IMR-90 (cell line): ENCODE measurements around the gene ANKRD11. TPM values are rescaled to one million over a fixed set of nuclear protein-coding genes. Genes with fewer than 3 reads are reported as not detected.

Source experiments
- ATAC-seq: fragments of 200-7000 bp; cut with Tn5 transposase; 2 replicates; pipeline ENCODE4 v1.9.1; 2020; ENCODE audit warnings: low read depth, mild to moderate bottlenecking, moderate library complexity
- BruUV-seq: library from RNA; stranded (reverse); fragments of 400-500 nt; replicated peaks from 2 replicates; lab custom pipeline; 2021; lab: Mats Ljungman, UMichigan
- CTCF ChIA-PET: fragments of 300-600 bp; formaldehyde crosslinking; extraction: SDS; loops from one replicate; lab custom pipeline; 2021; ENCODE audit warnings: antibody characterized with exemption; lab: Yijun Ruan, JAX
- POLR2A ChIA-PET: fragments of 300-600 bp; sonication (Branson Sonifier 250); formaldehyde crosslinking; loops from one replicate; lab custom pipeline; 2022; ENCODE audit warnings: antibody characterized with exemption; ENCODE audit not compliant: unreplicated experiment; lab: Charles Lee
- DNase-seq: peaks from one replicate; pipeline ENCODE4 v3.0.0; 2013
- H2AFZ ChIP-seq: replicated peaks from 2 replicates; pipeline ENCODE3; 2013; ENCODE audit warnings: low read length, mild to moderate bottlenecking; ENCODE audit not compliant: poor library complexity
- H2AK5ac ChIP-seq: 2 replicates; pipeline ENCODE4 v1.6.1; 2013; ENCODE audit warnings: low read depth, low read length, inconsistent platforms
- H2AK9ac ChIP-seq: replicated peaks from 2 replicates; pipeline ENCODE3; 2013; ENCODE audit warnings: mild to moderate bottlenecking, low read depth, low read length, moderate library complexity; ENCODE audit not compliant: poor library complexity
- H2BK120ac ChIP-seq: 2 replicates; pipeline ENCODE4 v1.6.1; 2013; ENCODE audit warnings: low read depth, low read length, inconsistent platforms
- H2BK15ac ChIP-seq: 3 replicates; pipeline ENCODE4 v1.6.1; 2013; ENCODE audit warnings: low read depth, low read length, inconsistent platforms
- H2BK20ac ChIP-seq: 2 replicates; pipeline ENCODE4 v1.6.1; 2013; ENCODE audit warnings: low read depth, mild to moderate bottlenecking, inconsistent platforms, low read length, moderate library complexity
- H2BK5ac ChIP-seq: 2 replicates; pipeline ENCODE4 v1.6.1; 2013; ENCODE audit warnings: mild to moderate bottlenecking, low read depth, low read length, inconsistent platforms; ENCODE audit not compliant: poor library complexity, severe bottlenecking
- H3K14ac ChIP-seq: replicated peaks from 2 replicates; pipeline ENCODE4 v1.6.1; 2013; ENCODE audit warnings: low read depth, low read length, inconsistent platforms
- H3K18ac ChIP-seq: 2 replicates; pipeline ENCODE4 v1.6.1; 2013; ENCODE audit warnings: low read depth, low read length, control low read depth
- H3K23ac ChIP-seq: 2 replicates; pipeline ENCODE4 v1.6.1; 2013; ENCODE audit warnings: low read depth, low read length, inconsistent platforms
- H3K27ac ChIP-seq: 2 replicates; pipeline ENCODE4 v1.5.1; 2013; ENCODE audit warnings: mild to moderate bottlenecking, control low read depth, low read length; ENCODE audit not compliant: insufficient read depth
- H3K27me3 ChIP-seq: 2 replicates; pipeline ENCODE4 v1.6.1; 2013; ENCODE audit warnings: low read length; ENCODE audit not compliant: control insufficient read depth, insufficient read depth
- H3K36me3 ChIP-seq: 2 replicates; pipeline ENCODE4 v1.6.1; 2013; ENCODE audit warnings: low read length, mixed read lengths; ENCODE audit not compliant: control insufficient read depth, insufficient read depth
- H3K4ac ChIP-seq: 2 replicates; pipeline ENCODE4 v1.6.1; 2013; ENCODE audit warnings: low read depth, low read length, inconsistent platforms
- H3K4me1 ChIP-seq: 2 replicates; pipeline ENCODE4 v1.6.1; 2013; ENCODE audit warnings: low read length, mixed read lengths; ENCODE audit not compliant: control insufficient read depth, insufficient read depth
- H3K4me2 ChIP-seq: 2 replicates; pipeline ENCODE4 v1.6.1; 2013; ENCODE audit warnings: low read depth, mild to moderate bottlenecking, control low read depth, low read length, moderate library complexity
- H3K4me3 ChIP-seq: 2 replicates; pipeline ENCODE4 v1.5.1; 2013; ENCODE audit warnings: low read depth, mild to moderate bottlenecking, control low read depth, low read length, moderate library complexity; ENCODE audit not compliant: insufficient read depth
- H3K56ac ChIP-seq: 2 replicates; pipeline ENCODE4 v1.6.1; 2013; ENCODE audit warnings: low read length, inconsistent platforms; ENCODE audit not compliant: insufficient read depth; ENCODE audit errors: extremely low read depth
- H3K79me1 ChIP-seq, 2 experiments: 2 replicates each; pipeline ENCODE4 v1.6.1; 2013; ENCODE audit warnings: low read length in 2 of 2, inconsistent platforms in 1 of 2, low read depth in 1 of 2
- H3K9ac ChIP-seq: 2 replicates; pipeline ENCODE4 v1.6.1; 2013; ENCODE audit warnings: low read depth, low read length, control low read depth
- H3K9me1 ChIP-seq: 2 replicates; pipeline ENCODE4 v1.6.1; 2013; ENCODE audit warnings: low read length, inconsistent platforms; ENCODE audit not compliant: insufficient read depth
- H3K9me3 ChIP-seq: 2 replicates; pipeline ENCODE4 v1.6.1; 2013; ENCODE audit warnings: low read length; ENCODE audit not compliant: control insufficient read depth, insufficient read depth
- H4K20me1 ChIP-seq: 2 replicates; pipeline ENCODE4 v1.6.1; 2013; ENCODE audit warnings: low read length, inconsistent platforms; ENCODE audit not compliant: insufficient read depth
- H4K5ac ChIP-seq: 2 replicates; pipeline ENCODE4 v1.6.1; 2013; ENCODE audit warnings: mild to moderate bottlenecking, low read depth, low read length, control low read depth
- H4K8ac ChIP-seq, 2 experiments: 2 replicates each; pipeline ENCODE4 v1.6.1; 2013; ENCODE audit warnings: low read depth in 2 of 2, low read length in 2 of 2, control low read depth in 1 of 2, inconsistent platforms in 1 of 2
- H4K91ac ChIP-seq: 2 replicates; pipeline ENCODE4 v1.6.1; 2013; ENCODE audit warnings: low read depth, low read length, inconsistent platforms; ENCODE audit not compliant: insufficient read depth
- CEBPB ChIP-seq: IDR thresholded peaks from 2 replicates; pipeline ENCODE4 v1.6.1; 2012; ENCODE audit warnings: low read depth, low read length, improper control_type of control experiment
- CHD1 ChIP-seq: IDR thresholded peaks from 2 replicates; pipeline ENCODE4 v1.6.1; 2012; ENCODE audit warnings: low read depth, low read length, improper control_type of control experiment
- MAFK ChIP-seq: IDR thresholded peaks from 2 replicates; pipeline ENCODE4 v1.6.1; 2012; ENCODE audit warnings: low read depth, low read length, improper control_type of control experiment
- NFE2L2 ChIP-seq: fragments of 150-350 bp; IDR thresholded peaks from 2 replicates; pipeline ENCODE4 v1.6.1; 2016; ENCODE audit warnings: low read depth, mild to moderate bottlenecking, low read length
- RCOR1 ChIP-seq: IDR thresholded peaks from 2 replicates; pipeline ENCODE4 v1.6.1; 2012; ENCODE audit warnings: mild to moderate bottlenecking, low read length, improper control_type of control experiment; ENCODE audit not compliant: insufficient replicate concordance
- WGBS, 2 experiments: methylation state at CpG; one replicate each; pipeline versions ENCODE4 v1.1.5 to v1.1.7; 2013; ENCODE audit warnings: missing lambda C conversion rate in 2 of 2; ENCODE audit not compliant: insufficient read length in 1 of 2; ENCODE audit errors: extremely low coverage in 2 of 2; 5-methylcytosine and 5-hydroxymethylcytosine counted together
- dilution Hi-C: fragments of 300-500 bp; cut with HindIII; formaldehyde crosslinking; loops from one replicate; pipeline ENCODE4 v1.14.3; 2018; ENCODE audit warnings: low sequenced_read_pairs; ENCODE audit not compliant: unreplicated experiment
- in situ Hi-C: fragments of 300-500 bp; cut with MboI; formaldehyde crosslinking; loops from 3 replicates; pipeline ENCODE4 v1.14.3; 2019; ENCODE audit warnings: low sequenced_read_pairs, inconsistent platforms, mixed read lengths
- intact Hi-C: fragments of 100-400 bp; cut with micrococcal nuclease; formaldehyde crosslinking; loops from 2 replicates; pipeline ENCODE4 v1.10.0; 2022
- polyA plus RNA-seq, 3 experiments: library from polyadenylated mRNA; depleted of rRNA; stranded (reverse); fragments of >200 nt; gene quantifications; 2 replicates each; pipeline ENCODE4 v1.2.3, GENCODE V29; 2012; ENCODE audit warnings: low replicate concordance in 1 of 3
- total RNA-seq: library from RNA; depleted of rRNA; stranded (reverse); fragments of >200 nt; gene quantifications from 2 replicates; pipeline ENCODE4 v1.2.3, GENCODE V29; 2012

The ANKRD11 gene
- total and polyA plus RNA-seq, 2 of the 4 experiments (the other 2 are of a cell fraction) = 46.8 to 71.9 TPM

DNA sequence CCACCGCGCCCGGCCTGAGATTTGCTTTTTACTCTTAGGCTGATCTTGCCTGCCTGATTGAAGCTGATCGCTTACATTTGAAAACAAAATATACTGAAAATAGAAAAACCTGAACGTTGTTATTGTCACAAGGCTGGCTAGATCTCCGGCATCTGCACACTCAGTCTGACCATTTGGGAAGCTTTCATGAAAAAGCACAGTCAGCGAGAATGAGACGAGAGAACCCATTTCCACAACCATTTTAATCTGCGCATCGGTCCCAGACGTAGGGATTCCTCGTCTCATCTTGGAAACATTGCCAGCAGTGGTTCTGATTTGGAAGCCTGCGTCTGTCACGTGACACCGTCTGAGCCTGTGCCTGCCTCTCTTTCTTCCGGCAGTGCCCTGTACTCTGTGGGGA is 38.7 kb upstream of the ANKRD11 start:
- no peak overlapping the region for H3K23ac ChIP-seq
- no TSS peak for BruUV-seq
- H3K79me1 ChIP-seq = peaks cover 7 to 49% of the 10 kb centered on the region in 2 experiments
- WGBS, 2 experiments = 82% methylated on average over 10 of the region's 16 CpGs; no CpG with 5 or more reads in 1 of the 2 experiments
- no peak overlapping the region for H3K14ac ChIP-seq
- intact Hi-C loops = no loop called here
- dilution Hi-C loops = no loop called here
- DNase-seq (no peak), ATAC-seq (no peak)
- H2BK5ac ChIP-seq = no peak overlapping the region
- no peak overlapping the region for H3K4me3 ChIP-seq
- no peak overlapping the region for H3K4me2 ChIP-seq
- H2BK20ac ChIP-seq = no peak overlapping the region
- H3K56ac ChIP-seq = no peak overlapping the region
- TF ChIP-seq CHD1 (no peak), NFE2L2 (no peak), RCOR1 (no peak), MAFK (peak; percentile 70), CEBPB (no peak)
- H4K91ac ChIP-seq = no peak overlapping the region
- no peaks in the 10 kb centered on the region for H3K9me1 ChIP-seq
- H2BK120ac ChIP-seq = no peak overlapping the region
- no peaks in the 10 kb centered on the region for H3K9me3 ChIP-seq
- no peak overlapping the region for H4K5ac ChIP-seq
- no peak overlapping the region for H2AFZ ChIP-seq
- H3K18ac ChIP-seq = no peak overlapping the region
- CTCF ChIA-PET = interaction anchor here (0.6 kb wide), 1 partner anchor 46 kb away, joined by 3 read pairs; no protein-coding TSS in a partner anchor
- no peak overlapping the region for H4K8ac ChIP-seq
- POLR2A ChIA-PET = no interaction called here
- no peaks in the 10 kb centered on the region for H3K27me3 ChIP-seq
- peaks cover 5% of the 10 kb centered on the region for H4K20me1 ChIP-seq
- no peak overlapping the region for H2BK15ac ChIP-seq
- no peak overlapping the region for H3K4ac ChIP-seq
- H3K4me1 ChIP-seq = no peaks in the 10 kb centered on the region
- no peak overlapping the region for H3K27ac ChIP-seq
- no peak overlapping the region for H2AK9ac ChIP-seq
- in situ Hi-C loops = no loop called here
- H3K36me3 ChIP-seq = peaks cover 76% of the 10 kb centered on the region
- no peak overlapping the region for H3K9ac ChIP-seq
- no peak overlapping the region for H2AK5ac ChIP-seq
